ENCODE data around the gene CABLES2. TPM values are rescaled to one million over a fixed set of nuclear protein-coding genes. Genes with fewer than 3 reads are reported as not detected.

Gene CABLES2
- polyA plus RNA-seq, 2 of the 4 experiments (the other 2 are of a cell fraction), result 3.9 to 7.7 TPM

DNA sequence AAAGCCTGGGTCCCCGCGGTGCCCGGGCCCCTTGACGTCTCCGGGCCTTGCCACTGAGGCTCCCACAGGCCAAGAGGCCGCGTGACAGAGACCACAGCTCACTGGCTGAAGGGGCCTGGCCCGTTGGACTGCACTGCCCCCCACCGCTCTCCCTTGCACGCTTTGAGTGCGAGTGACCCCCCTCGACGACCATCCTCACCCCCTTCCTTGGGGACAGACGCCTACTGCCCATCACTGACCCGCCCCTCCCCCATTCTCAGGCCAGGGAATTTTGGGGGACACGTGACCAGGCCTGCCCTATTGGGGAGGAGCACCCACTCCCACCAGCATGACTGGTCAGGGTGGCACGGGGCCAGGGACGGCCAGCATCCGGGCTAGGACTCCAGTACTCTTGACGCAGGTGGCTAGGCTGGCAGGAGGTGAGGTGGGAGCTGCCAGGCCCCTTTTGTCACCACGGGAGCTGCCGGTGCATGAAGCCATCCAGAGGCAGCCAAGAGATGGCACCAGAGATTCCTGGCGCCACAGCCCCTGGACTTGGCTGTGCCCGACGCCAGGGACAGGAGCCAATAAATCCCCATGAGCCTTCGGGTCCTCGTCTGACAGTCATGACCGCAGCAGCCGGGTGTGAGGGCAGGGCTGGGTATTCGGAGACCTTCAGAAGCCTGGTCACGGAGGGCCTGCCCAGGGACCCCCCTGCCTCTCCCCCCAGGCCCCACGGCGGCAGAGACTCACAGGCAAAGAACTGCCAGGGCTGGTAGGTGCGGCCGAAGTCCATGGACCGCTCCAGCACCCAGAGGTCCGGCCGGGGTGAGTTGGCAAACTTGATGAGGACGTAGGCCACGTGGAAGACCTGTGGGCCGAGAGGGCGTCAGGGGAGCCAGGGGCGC is 54.4 kb downstream of the CABLES2 start:
- DNase-seq (ENCODE audit: low read depth in 1 of 2, low spot score in 1 of 2), result peak; percentile 66 to 93
- POLR2A ChIA-PET, result interaction anchor here (1.3 kb wide), 1 partner anchor 17 kb away, joined by 8 read pairs; no protein-coding TSS in a partner anchor

More for the DNA sequence above, 54.4 kb downstream of the CABLES2 start:
- CTCF ChIA-PET, result interaction anchor here (0.6 to 5.3 kb wide), 11 partner anchors 9 to 50 kb away, joined by 3 to 107 read pairs (median 6); partner anchors contain the start of genes ADRM1, LAMA5 and RPS21
- Histone ChIP-seq H3K4me2 (peak overlapping the region; percentile 91), H3K4me1 (peaks cover 80% of the 10 kb centered on the region), H3K27ac (peak overlapping the region; percentile 97 to 99), H3K9me3 (peaks cover 16% of the 10 kb centered on the region), H3K4me3 (peak overlapping the region; percentile 20; the same call in 1 of the 3 replicates)
- ATAC-seq (peak; percentile 3 to 10), FAIRE-seq (peak; percentile 65)
- WGBS (ENCODE audit: missing lambda C conversion rate), result 19% methylated on average over 28 of the region's 43 CpGs
- TF ChIP-seq TFCP2L1 (CRISPR knock-in tag; IDR thresholded peaks at IDR 0.05) (0 out of 2 replicates have a peak, but pooled peaks have one; percentile 75), GATA3 (IDR thresholded peaks at IDR 0.05; ENCODE audit: borderline replicate concordance) (peak; percentile 35; the same call in 1 of the 2 replicates), HOXB13 (CRISPR knock-in tag; IDR thresholded peaks at IDR 0.05; ENCODE audit: low read depth) (peak; percentile 82), HOXA7 (CRISPR knock-in tag; IDR thresholded peaks at IDR 0.05) (0 out of 2 replicates have a peak, but pooled peaks have one; percentile 23), ZNF302 (CRISPR knock-in tag; IDR thresholded peaks at IDR 0.05) (0 out of 2 replicates have a peak, but pooled peaks have one; percentile 8), ESRRA (IDR thresholded peaks at IDR 0.05; ENCODE audit: borderline replicate concordance, low read length) (no peak), ZC3H11A (IDR thresholded peaks at IDR 0.05) (no peak), PHF8 (IDR thresholded peaks at IDR 0.05; ENCODE audit: borderline replicate concordance, low read depth) (no peak), SMC3 (IDR thresholded peaks at IDR 0.05) (peak; percentile 53), KDM1A (IDR thresholded peaks at IDR 0.05; ENCODE audit: low read depth) (no peak), JUN (IDR thresholded peaks at IDR 0.05) (peak in 1 of 2 experiments; percentile 46; a peak in 2 of 5 replicates), HOXB5 (CRISPR knock-in tag; IDR thresholded peaks at IDR 0.05) (peak; percentile 82), MAZ (IDR thresholded peaks at IDR 0.05; ENCODE audit: borderline replicate concordance, low read depth, low read length) (no peak), RARB (CRISPR knock-in tag; IDR thresholded peaks at IDR 0.05) (peak; percentile 15; the same call in 1 of the 2 replicates), EP300 (IDR thresholded peaks at IDR 0.05) (0 out of 5 replicates have a peak, but pooled peaks of 1 of the 2 experiments have one; percentile 18), FOSL2 (IDR thresholded peaks at IDR 0.05) (no peak), FOSL2 (CRISPR knock-in tag; IDR thresholded peaks at IDR 0.05) (0 out of 2 replicates have a peak, but pooled peaks have one; percentile 3), CEBPB (IDR thresholded peaks at IDR 0.05) (no peak), RAD21 (conservative IDR thresholded peaks at IDR 0.05 in 1 of 2, IDR thresholded peaks at IDR 0.05 in 1 of 2) (peak; percentile 60 to 62), POLR2A (IDR thresholded peaks at IDR 0.05; ENCODE audit: low read length) (no peak), EHF (CRISPR knock-in tag; IDR thresholded peaks at IDR 0.05) (peak; percentile 79), FOXS1 (CRISPR knock-in tag; IDR thresholded peaks at IDR 0.05) (peak; percentile 62; the same call in 1 of the 2 replicates)
- TF ChIP-seq, protein P1, sequence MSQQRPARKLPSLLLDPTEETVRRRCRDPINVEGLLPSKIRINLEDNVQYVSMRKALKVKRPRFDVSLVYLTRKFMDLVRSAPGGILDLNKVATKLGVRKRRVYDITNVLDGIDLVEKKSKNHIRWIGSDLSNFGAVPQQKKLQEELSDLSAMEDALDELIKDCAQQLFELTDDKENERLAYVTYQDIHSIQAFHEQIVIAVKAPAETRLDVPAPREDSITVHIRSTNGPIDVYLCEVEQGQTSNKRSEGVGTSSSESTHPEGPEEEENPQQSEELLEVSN (IDR thresholded peaks at IDR 0.05; ENCODE audit: borderline replicate concordance, low read depth), result peak; percentile 75
- TF ChIP-seq, protein P2, sequence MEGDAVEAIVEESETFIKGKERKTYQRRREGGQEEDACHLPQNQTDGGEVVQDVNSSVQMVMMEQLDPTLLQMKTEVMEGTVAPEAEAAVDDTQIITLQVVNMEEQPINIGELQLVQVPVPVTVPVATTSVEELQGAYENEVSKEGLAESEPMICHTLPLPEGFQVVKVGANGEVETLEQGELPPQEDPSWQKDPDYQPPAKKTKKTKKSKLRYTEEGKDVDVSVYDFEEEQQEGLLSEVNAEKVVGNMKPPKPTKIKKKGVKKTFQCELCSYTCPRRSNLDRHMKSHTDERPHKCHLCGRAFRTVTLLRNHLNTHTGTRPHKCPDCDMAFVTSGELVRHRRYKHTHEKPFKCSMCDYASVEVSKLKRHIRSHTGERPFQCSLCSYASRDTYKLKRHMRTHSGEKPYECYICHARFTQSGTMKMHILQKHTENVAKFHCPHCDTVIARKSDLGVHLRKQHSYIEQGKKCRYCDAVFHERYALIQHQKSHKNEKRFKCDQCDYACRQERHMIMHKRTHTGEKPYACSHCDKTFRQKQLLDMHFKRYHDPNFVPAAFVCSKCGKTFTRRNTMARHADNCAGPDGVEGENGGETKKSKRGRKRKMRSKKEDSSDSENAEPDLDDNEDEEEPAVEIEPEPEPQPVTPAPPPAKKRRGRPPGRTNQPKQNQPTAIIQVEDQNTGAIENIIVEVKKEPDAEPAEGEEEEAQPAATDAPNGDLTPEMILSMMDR (IDR thresholded peaks at IDR 0.05), result peak; percentile 38
- TF ChIP-seq, protein P3, sequence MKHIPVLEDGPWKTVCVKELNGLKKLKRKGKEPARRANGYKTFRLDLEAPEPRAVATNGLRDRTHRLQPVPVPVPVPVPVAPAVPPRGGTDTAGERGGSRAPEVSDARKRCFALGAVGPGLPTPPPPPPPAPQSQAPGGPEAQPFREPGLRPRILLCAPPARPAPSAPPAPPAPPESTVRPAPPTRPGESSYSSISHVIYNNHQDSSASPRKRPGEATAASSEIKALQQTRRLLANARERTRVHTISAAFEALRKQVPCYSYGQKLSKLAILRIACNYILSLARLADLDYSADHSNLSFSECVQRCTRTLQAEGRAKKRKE (CRISPR knock-in tag; IDR thresholded peaks at IDR 0.05; ENCODE audit: low read depth), result peak; percentile 34; the same call in 1 of the 2 replicates
- TF ChIP-seq, protein P4, sequence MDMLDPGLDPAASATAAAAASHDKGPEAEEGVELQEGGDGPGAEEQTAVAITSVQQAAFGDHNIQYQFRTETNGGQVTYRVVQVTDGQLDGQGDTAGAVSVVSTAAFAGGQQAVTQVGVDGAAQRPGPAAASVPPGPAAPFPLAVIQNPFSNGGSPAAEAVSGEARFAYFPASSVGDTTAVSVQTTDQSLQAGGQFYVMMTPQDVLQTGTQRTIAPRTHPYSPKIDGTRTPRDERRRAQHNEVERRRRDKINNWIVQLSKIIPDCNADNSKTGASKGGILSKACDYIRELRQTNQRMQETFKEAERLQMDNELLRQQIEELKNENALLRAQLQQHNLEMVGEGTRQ (IDR thresholded peaks at IDR 0.05), result peak; percentile 90
- TF ChIP-seq, protein P5, sequence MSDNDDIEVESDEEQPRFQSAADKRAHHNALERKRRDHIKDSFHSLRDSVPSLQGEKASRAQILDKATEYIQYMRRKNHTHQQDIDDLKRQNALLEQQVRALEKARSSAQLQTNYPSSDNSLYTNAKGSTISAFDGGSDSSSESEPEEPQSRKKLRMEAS (IDR thresholded peaks at IDR 0.05), result peak; percentile 88
